Suprapubic skin (tissue), 3 donors: ENCODE results near the gene GNAQ.

Experiments used
- CTCF ChIP-seq, 2 donors: fragments of 200-600 bp in 1 of 2; fragments of 450-650 bp in 1 of 2; sonication (generic) in 1 of 2; IDR thresholded peaks; one replicate each; pipeline ENCODE4 v1.5.1; 2016 to 2019; ENCODE audit warnings: antibody characterized with exemption in 2 of 2, mild to moderate bottlenecking in 1 of 2, moderate library complexity in 1 of 2
- EP300 ChIP-seq: sonication (generic); formaldehyde crosslinking; IDR thresholded peaks from one replicate; pipeline ENCODE4 v1.6.1; 2017; ENCODE audit warnings: antibody characterized with exemption
- POLR2A ChIP-seq, 2 donors: fragments of 450-650 bp; IDR thresholded peaks; one replicate each; pipeline ENCODE4 v1.6.1; 2017; ENCODE audit warnings: antibody characterized with exemption in 2 of 2, mild to moderate bottlenecking in 2 of 2, moderate library complexity in 2 of 2

- TF ChIP-seq CTCF (IDR thresholded peaks at IDR 0.05) (no peak), POLR2A (IDR thresholded peaks at IDR 0.05) (no peak), EP300 (no peak)
These were observed 304.8 kb downstream of the GNAQ start for GRCh38 chr9:77726814-77727213.
